ENCODE data around the gene KCNK16. TPM values are rescaled to one million over a fixed set of nuclear protein-coding genes. Genes with fewer than 3 reads are reported as not detected.

Gene KCNK16
- total and polyA plus RNA-seq, 2 of the 8 experiments (the other 6 are each of a cell fraction or from before 2014, with no cell fraction given): not detected

GRCh38 chr6:39348740-39349139 is 26.2 kb upstream of the KCNK16 start (continued):
- TF ChIP-seq GTF2F1 (IDR thresholded peaks at IDR 0.05; ENCODE audit: borderline replicate concordance, low read depth, low read length) (no peak), NRF1 (IDR thresholded peaks at IDR 0.05; ENCODE audit: low read depth, low read length) (no peak), SP4 (IDR thresholded peaks at IDR 0.05; ENCODE audit: low read length) (no peak), TCF12 (IDR thresholded peaks at IDR 0.05; ENCODE audit: low read depth, low read length) (no peak), JUN (IDR thresholded peaks at IDR 0.05; ENCODE audit: low read depth, low read length) (no peak), CBX5 (IDR thresholded peaks at IDR 0.05; ENCODE audit: low read depth, low read length) (no peak), POLR2A (IDR thresholded peaks at IDR 0.05; ENCODE audit: control extremely low read depth in 1 of 2, low read depth in 2 of 2, low read length in 2 of 2) (no peak), SIRT6 (IDR thresholded peaks at IDR 0.05; ENCODE audit: low read length) (no peak), ZNF274 (IDR thresholded peaks at IDR 0.05; ENCODE audit: borderline replicate concordance, extremely low read depth, low read length) (no peak)
